GM12878 (cell line): Measurements from ENCODE around the gene GLI2. TPM values are rescaled to one million over a fixed set of nuclear protein-coding genes. Genes with fewer than 3 reads are reported as not detected.

ENCODE experiments used
- ATAC-seq: fragments of 200-7000 bp; cut with Tn5 transposase; 3 replicates; pipeline ENCODE4 v1.9.1; 2020; ENCODE audit warnings: mild to moderate bottlenecking, moderate library complexity
- BruUV-seq: library from RNA; stranded (reverse); fragments of 400-500 nt; replicated peaks from 2 replicates; lab custom pipeline; 2021; lab: Mats Ljungman, UMichigan
- CTCF ChIA-PET: fragments of 300-600 bp; sonication (Branson Sonifier 250); formaldehyde crosslinking; extraction: SDS; loops from one replicate; lab custom pipeline; 2021; ENCODE audit warnings: inconsistent platforms; lab: Yijun Ruan, JAX
- POLR2A ChIA-PET: fragments of 350-600 bp; formaldehyde crosslinking; extraction: SDS; loops from one replicate; lab custom pipeline; 2021; ENCODE audit warnings: inconsistent platforms; lab: Charles Lee
- RAD21 ChIA-PET: fragments of 300-600 bp; sonication (Branson Sonifier 250); formaldehyde crosslinking; loops from one replicate; lab custom pipeline; 2023; ENCODE audit warnings: antibody characterized with exemption; ENCODE audit not compliant: unreplicated experiment; lab: Charles Lee
- SMC1A ChIA-PET: fragments of 300-600 bp; sonication (Branson Sonifier 250); formaldehyde crosslinking; loops from one replicate; lab custom pipeline; 2023; ENCODE audit not compliant: unreplicated experiment, uncharacterized antibody; lab: Charles Lee
- DNase-seq: peaks from one replicate; pipeline ENCODE4 v3.0.0-alpha.2; 2011; ENCODE audit warnings: low read depth, low spot score
- FAIRE-seq: peaks from 3 replicates; lab custom pipeline; 2011; peaks lifted over from hg19 to GRCh38; lab: Jason Lieb, UNC
- H2AFZ ChIP-seq: 2 replicates; pipeline ENCODE4 v1.6.0; 2011; ENCODE audit warnings: low read depth, low read length, control low read depth; ENCODE audit not compliant: control insufficient read depth
- H3K27ac ChIP-seq: 2 replicates; pipeline ENCODE4 v1.5.1; 2011; ENCODE audit warnings: control low read depth; ENCODE audit not compliant: control insufficient read depth, insufficient read depth
- H3K27me3 ChIP-seq, 2 experiments: replicated peaks in 1 of 2; 2 replicates each; pipeline versions ENCODE4 v1.6.0 to v1.6.1; 2011; ENCODE audit warnings: low read length in 1 of 2; ENCODE audit not compliant: control insufficient read depth in 2 of 2, insufficient read depth in 2 of 2
- H3K36me3 ChIP-seq, 2 experiments: 2 replicates each; pipeline ENCODE4 v1.5.1; 2011; ENCODE audit warnings: low read length in 1 of 2; ENCODE audit not compliant: control insufficient read depth in 2 of 2, insufficient read depth in 2 of 2
- H3K4me1 ChIP-seq: 2 replicates; pipeline ENCODE4 v1.6.1; 2011; ENCODE audit warnings: mild to moderate bottlenecking, low read length, moderate library complexity, mixed read lengths; ENCODE audit not compliant: control insufficient read depth, insufficient read depth
- H3K4me2 ChIP-seq: 2 replicates; pipeline ENCODE4 v1.6.0; 2011; ENCODE audit warnings: control low read depth; ENCODE audit not compliant: control insufficient read depth, insufficient read depth
- H3K4me3 ChIP-seq: fragments of 200-600 bp; sonication (generic); 2 replicates; pipeline ENCODE4 v1.5.1; 2016
- H3K79me2 ChIP-seq: 2 replicates; pipeline ENCODE4 v1.6.0; 2011; ENCODE audit warnings: low read length; ENCODE audit not compliant: control insufficient read depth, insufficient read depth
- H3K9ac ChIP-seq: 2 replicates; pipeline ENCODE4 v1.8.0; 2011; ENCODE audit warnings: low read length, control low read depth, mixed read lengths; ENCODE audit not compliant: control insufficient read depth, insufficient read depth
- H3K9me3 ChIP-seq: replicated peaks from 3 replicates; pipeline ENCODE4 v1.5.1; 2011; ENCODE audit warnings: mild to moderate bottlenecking, low read length; ENCODE audit not compliant: control insufficient read depth, insufficient read depth
- H4K20me1 ChIP-seq: 2 replicates; pipeline ENCODE4 v1.6.0; 2011; ENCODE audit not compliant: control insufficient read depth, insufficient read depth
- DPF2 ChIP-seq: fragments of 450-650 bp; IDR thresholded peaks from 2 replicates; pipeline ENCODE4 v1.6.1; 2017; ENCODE audit warnings: mild to moderate bottlenecking
- EED ChIP-seq: sonication (generic); IDR thresholded peaks from 2 replicates; pipeline ENCODE4 v1.6.1; 2016; ENCODE audit warnings: antibody characterized with exemption, low read depth
- HCFC1 ChIP-seq: fragments of 150-350 bp; IDR thresholded peaks from 2 replicates; pipeline ENCODE4 v1.6.1; 2014; ENCODE audit warnings: low read length
- NFXL1 ChIP-seq: fragments of 450-650 bp; IDR thresholded peaks from 2 replicates; pipeline ENCODE4 v1.6.1; 2017; ENCODE audit warnings: antibody characterized with exemption, mild to moderate bottlenecking, borderline replicate concordance
- NR2C1 ChIP-seq: fragments of 450-650 bp; IDR thresholded peaks from 2 replicates; pipeline ENCODE4 v1.6.1; 2017; ENCODE audit warnings: antibody characterized with exemption, mild to moderate bottlenecking, moderate library complexity
- PML ChIP-seq: IDR thresholded peaks from 2 replicates; pipeline ENCODE4 v1.6.1; 2012; ENCODE audit warnings: low read length, inconsistent platforms
- RFX5 ChIP-seq: IDR thresholded peaks from 2 replicates; pipeline ENCODE4 v1.6.1; 2011; ENCODE audit warnings: low read depth, low read length, improper control_type of control experiment
- TAF1 ChIP-seq: IDR thresholded peaks from 2 replicates; pipeline ENCODE4 v1.6.1; 2011; ENCODE audit warnings: mild to moderate bottlenecking, low read depth, low read length, borderline replicate concordance
- WGBS: methylation state at CpG from one replicate; pipeline ENCODE4 v1.1.6; 2016; ENCODE audit warnings: low lambda C conversion rate; ENCODE audit not compliant: insufficient replicate concordance, insufficient coverage; ENCODE audit errors: missing lambda C conversion rate; 5-methylcytosine and 5-hydroxymethylcytosine counted together
- in situ Hi-C: fragments of 300-500 bp; cut with MboI; formaldehyde crosslinking; loops from 9 replicates; pipeline ENCODE4 v1.14.3; 2018; ENCODE audit warnings: mixed read lengths
- intact Hi-C: fragments of 100-400 bp; cut with micrococcal nuclease; formaldehyde crosslinking; loops from one replicate; pipeline ENCODE4 v1.14.2; 2022; ENCODE audit not compliant: unreplicated experiment
- polyA plus RNA-seq, 11 experiments: library from polyadenylated mRNA; depleted of rRNA in 4 of 11; unstranded in 6 of 11; stranded (reverse) in 5 of 11; fragments of >200 nt; fragmentation: Nextera tagmentation in 4 of 11; fragmentation: Illumina TruSeq in 1 of 11; extraction: Ambion mirVana in 4 of 11; extraction: Trizol in 1 of 11; gene quantifications; 1 replicate in 1 of 11; 2 replicates in 10 of 11; pipeline versions ENCODE4 v1.2.1 to v1.2.3, GENCODE V29; 2011 to 2016; ENCODE audit warnings: inconsistent platforms in 2 of 11, missing spikeins in 2 of 11, low read depth in 1 of 11
- total RNA-seq, 4 experiments: library from RNA; depleted of rRNA in 3 of 4; stranded (reverse); fragments of >200 nt in 3 of 4; fragmentation: Illumina TruSeq in 1 of 4; extraction: Trizol in 1 of 4; gene quantifications; 2 replicates each; pipeline versions ENCODE4 v1.2.1 to v1.2.3, GENCODE V29; 2013 to 2021
- TF ChIP-seq, protein P1 (sequence below): fragments of 150-350 bp; IDR thresholded peaks from 2 replicates; pipeline ENCODE4 v1.6.1; 2016; ENCODE audit warnings: low read depth, low read length
- TF ChIP-seq, protein P2 (sequence below): fragments of 150-350 bp; IDR thresholded peaks from 2 replicates; pipeline ENCODE4 v1.6.1; 2014; ENCODE audit warnings: mild to moderate bottlenecking, low read depth, low read length

The GLI2 gene
- total and polyA plus RNA-seq, 10 of the 15 experiments (the other 5 are each of a cell fraction or from before 2014, with no cell fraction given), result 0.01 TPM; not detected in 9

DNA sequence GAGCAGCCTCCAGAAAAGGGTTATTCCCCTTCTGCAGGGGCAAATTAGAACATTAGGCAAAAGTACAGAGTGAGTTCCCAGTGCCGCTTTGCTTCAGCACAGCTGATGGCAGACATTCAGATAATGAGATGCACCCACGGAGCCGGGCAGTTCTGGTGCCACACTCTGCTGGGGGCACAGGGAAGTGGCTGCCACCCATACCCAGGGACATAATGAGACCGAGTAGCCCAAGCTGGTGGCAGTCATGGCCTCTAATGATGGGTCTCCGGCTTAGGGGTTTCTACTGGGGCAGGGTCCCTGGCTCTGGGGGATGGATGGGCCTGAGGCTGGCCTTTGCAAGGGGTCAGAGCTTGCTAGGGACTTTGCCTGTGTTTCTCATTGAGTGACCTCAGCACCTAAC lies 26.2 kb downstream of the GLI2 start:
- no peak for ATAC-seq
- TF ChIP-seq RFX5 (no peak), NR2C1 (no peak), PML (no peak), HCFC1 (no peak), DPF2 (no peak), EED (no peak), TAF1 (no peak), NFXL1 (no peak)
- TF ChIP-seq, protein P1, sequence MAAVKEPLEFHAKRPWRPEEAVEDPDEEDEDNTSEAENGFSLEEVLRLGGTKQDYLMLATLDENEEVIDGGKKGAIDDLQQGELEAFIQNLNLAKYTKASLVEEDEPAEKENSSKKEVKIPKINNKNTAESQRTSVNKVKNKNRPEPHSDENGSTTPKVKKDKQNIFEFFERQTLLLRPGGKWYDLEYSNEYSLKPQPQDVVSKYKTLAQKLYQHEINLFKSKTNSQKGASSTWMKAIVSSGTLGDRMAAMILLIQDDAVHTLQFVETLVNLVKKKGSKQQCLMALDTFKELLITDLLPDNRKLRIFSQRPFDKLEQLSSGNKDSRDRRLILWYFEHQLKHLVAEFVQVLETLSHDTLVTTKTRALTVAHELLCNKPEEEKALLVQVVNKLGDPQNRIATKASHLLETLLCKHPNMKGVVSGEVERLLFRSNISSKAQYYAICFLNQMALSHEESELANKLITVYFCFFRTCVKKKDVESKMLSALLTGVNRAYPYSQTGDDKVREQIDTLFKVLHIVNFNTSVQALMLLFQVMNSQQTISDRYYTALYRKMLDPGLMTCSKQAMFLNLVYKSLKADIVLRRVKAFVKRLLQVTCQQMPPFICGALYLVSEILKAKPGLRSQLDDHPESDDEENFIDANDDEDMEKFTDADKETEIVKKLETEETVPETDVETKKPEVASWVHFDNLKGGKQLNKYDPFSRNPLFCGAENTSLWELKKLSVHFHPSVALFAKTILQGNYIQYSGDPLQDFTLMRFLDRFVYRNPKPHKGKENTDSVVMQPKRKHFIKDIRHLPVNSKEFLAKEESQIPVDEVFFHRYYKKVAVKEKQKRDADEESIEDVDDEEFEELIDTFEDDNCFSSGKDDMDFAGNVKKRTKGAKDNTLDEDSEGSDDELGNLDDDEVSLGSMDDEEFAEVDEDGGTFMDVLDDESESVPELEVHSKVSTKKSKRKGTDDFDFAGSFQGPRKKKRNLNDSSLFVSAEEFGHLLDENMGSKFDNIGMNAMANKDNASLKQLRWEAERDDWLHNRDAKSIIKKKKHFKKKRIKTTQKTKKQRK, result no peak
- TF ChIP-seq, protein P2, sequence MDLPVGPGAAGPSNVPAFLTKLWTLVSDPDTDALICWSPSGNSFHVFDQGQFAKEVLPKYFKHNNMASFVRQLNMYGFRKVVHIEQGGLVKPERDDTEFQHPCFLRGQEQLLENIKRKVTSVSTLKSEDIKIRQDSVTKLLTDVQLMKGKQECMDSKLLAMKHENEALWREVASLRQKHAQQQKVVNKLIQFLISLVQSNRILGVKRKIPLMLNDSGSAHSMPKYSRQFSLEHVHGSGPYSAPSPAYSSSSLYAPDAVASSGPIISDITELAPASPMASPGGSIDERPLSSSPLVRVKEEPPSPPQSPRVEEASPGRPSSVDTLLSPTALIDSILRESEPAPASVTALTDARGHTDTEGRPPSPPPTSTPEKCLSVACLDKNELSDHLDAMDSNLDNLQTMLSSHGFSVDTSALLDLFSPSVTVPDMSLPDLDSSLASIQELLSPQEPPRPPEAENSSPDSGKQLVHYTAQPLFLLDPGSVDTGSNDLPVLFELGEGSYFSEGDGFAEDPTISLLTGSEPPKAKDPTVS, result no peak
- TF ChIP-seq, all 136 proteins: peak for 0

More for the DNA sequence above, 26.2 kb downstream of the GLI2 start:
- DNase-seq (no peak), FAIRE-seq (no peak)
- Histone ChIP-seq H3K4me3 (no peak overlapping the region), H2AFZ (no peak overlapping the region), H3K4me1 (no peaks in the 10 kb centered on the region; the same call in 1 of the 2 replicates), H3K79me2 (no peaks in the 10 kb centered on the region), H3K36me3 (no peaks in the 10 kb centered on the region), H3K27ac (no peak overlapping the region), H3K4me2 (no peak overlapping the region), H3K9ac (no peak overlapping the region), H3K27me3 (peaks cover 0 to 4% of the 10 kb centered on the region in 2 experiments; a peak in 2 of 4 replicates), H4K20me1 (no peaks in the 10 kb centered on the region), H3K9me3 (no peaks in the 10 kb centered on the region)
- ChIA-PET SMC1A (no interaction called here), CTCF (no interaction called here), RAD21 (no interaction called here), POLR2A (no interaction called here)
- no TSS peak for BruUV-seq
- intact Hi-C loops, result no loop called here
- WGBS, result 11% methylated on average over 5 of the region's 5 CpGs
- in situ Hi-C loops, result no loop called here
